ENCODE results near the gene MERTK. TPM values are rescaled to one million over a fixed set of nuclear protein-coding genes. Genes with fewer than 3 reads are reported as not detected.

MERTK gene
- total and polyA plus RNA-seq, 10 of the 15 experiments (the other 5 are each of a cell fraction or from before 2014, with no cell fraction given), result 0.13 to 30.6 (median 0.50) TPM

DNA sequence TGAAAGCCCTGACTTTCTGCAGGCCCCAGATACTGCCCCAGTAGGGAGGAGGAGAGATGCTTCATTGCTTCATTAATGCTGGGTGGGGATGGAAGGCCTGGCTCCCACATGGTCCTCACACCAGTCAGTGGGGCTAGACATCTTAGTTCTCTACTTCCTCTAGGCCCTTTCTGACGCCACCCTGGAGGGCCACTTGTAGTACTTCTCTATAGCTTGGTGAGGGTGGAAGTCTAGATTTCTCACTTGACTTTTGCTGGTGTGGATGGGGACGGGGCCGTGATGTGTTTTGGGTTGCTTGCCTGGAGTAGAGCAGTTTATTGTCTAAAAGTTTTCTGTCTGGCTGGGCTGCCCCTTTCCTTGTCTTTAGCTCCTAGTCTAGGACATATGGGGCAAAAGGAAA is 18.7 kb downstream of the MERTK start:
- Histone ChIP-seq H3K4me2 (ENCODE audit: control insufficient read depth, insufficient read depth) (no peak overlapping the region), H3K4me1 (ENCODE audit: control insufficient read depth, insufficient read depth, low read length) (no peaks in the 10 kb centered on the region), H3K9ac (ENCODE audit: control insufficient read depth, insufficient read depth, low read length) (no peak overlapping the region), H3K27me3 (replicated peaks in 1 of 2; ENCODE audit: control insufficient read depth in 2 of 2, insufficient read depth in 2 of 2, low read length in 1 of 2) (no peaks in the 10 kb centered on the region), H3K4me3 (no peak overlapping the region), H3K36me3 (ENCODE audit: control insufficient read depth in 2 of 2, insufficient read depth in 2 of 2, low read length in 1 of 2) (no peaks in the 10 kb centered on the region), H4K20me1 (ENCODE audit: control insufficient read depth, insufficient read depth) (no peaks in the 10 kb centered on the region), H3K79me2 (ENCODE audit: control insufficient read depth, insufficient read depth, low read length) (no peaks in the 10 kb centered on the region), H3K27ac (ENCODE audit: control insufficient read depth, insufficient read depth) (no peak overlapping the region), H3K9me3 (replicated peaks; ENCODE audit: control insufficient read depth, insufficient read depth, low read length) (no peaks in the 10 kb centered on the region), H2AFZ (ENCODE audit: control insufficient read depth, low read depth, low read length) (no peak overlapping the region)
- DNase-seq (ENCODE audit: low read depth, low spot score) (no peak), FAIRE-seq (no peak), ATAC-seq (no peak; the same call in 2 of the 3 replicates)
- 30% methylated on average over 3 of the region's 3 CpGs for WGBS (ENCODE audit: insufficient coverage, insufficient replicate concordance, low lambda C conversion rate, missing lambda C conversion rate)
- ChIA-PET SMC1A (ENCODE audit: uncharacterized antibody, unreplicated experiment) (interaction anchor here (0.8 to 1.3 kb wide), 2 partner anchors 14 to 23 kb away, joined by 3 read pairs; no protein-coding TSS in a partner anchor), POLR2A (interaction anchor here (2.2 kb wide), 1 partner anchor 17 kb away, joined by 6 read pairs; no protein-coding TSS in a partner anchor), CTCF (interaction anchor here (1.0 to 3.3 kb wide), 2 partner anchors 16 to 30 kb away, joined by 4 to 33 read pairs; partner anchors contain the start of gene MERTK), RAD21 (ENCODE audit: unreplicated experiment) (interaction anchor here (1.1 kb wide), 1 partner anchor 131 kb away, joined by 3 read pairs; no protein-coding TSS in a partner anchor)
- intact Hi-C loops (cut with micrococcal nuclease; ENCODE audit: unreplicated experiment) (no loop called here), in situ Hi-C loops (cut with MboI) (no loop called here)
- no TSS peak for BruUV-seq (replicated peaks)
- TF ChIP-seq NBN (IDR thresholded peaks at IDR 0.05), result no peak
- TF ChIP-seq CREB1 (IDR thresholded peaks at IDR 0.05; ENCODE audit: low read depth), result no peak
- no peak for TF ChIP-seq ZZZ3 (IDR thresholded peaks at IDR 0.05; ENCODE audit: control insufficient read depth, insufficient read length, low read depth)
- no peak for TF ChIP-seq BRCA1 (IDR thresholded peaks at IDR 0.05; ENCODE audit: low read depth, low read length)
- TF ChIP-seq PAX5 (IDR thresholded peaks at IDR 0.05; ENCODE audit: borderline replicate concordance, low read depth, low read length), result no peak
- no peak for TF ChIP-seq NFXL1 (IDR thresholded peaks at IDR 0.05; ENCODE audit: borderline replicate concordance)
- no peak for TF ChIP-seq MYC (IDR thresholded peaks at IDR 0.05; ENCODE audit: insufficient read depth, insufficient read length, insufficient replicate concordance, low read length, severe bottlenecking)
- TF ChIP-seq, protein P1, sequence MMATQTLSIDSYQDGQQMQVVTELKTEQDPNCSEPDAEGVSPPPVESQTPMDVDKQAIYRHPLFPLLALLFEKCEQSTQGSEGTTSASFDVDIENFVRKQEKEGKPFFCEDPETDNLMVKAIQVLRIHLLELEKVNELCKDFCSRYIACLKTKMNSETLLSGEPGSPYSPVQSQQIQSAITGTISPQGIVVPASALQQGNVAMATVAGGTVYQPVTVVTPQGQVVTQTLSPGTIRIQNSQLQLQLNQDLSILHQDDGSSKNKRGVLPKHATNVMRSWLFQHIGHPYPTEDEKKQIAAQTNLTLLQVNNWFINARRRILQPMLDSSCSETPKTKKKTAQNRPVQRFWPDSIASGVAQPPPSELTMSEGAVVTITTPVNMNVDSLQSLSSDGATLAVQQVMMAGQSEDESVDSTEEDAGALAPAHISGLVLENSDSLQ (IDR thresholded peaks at IDR 0.05), result no peak
- TF ChIP-seq RUNX3 (IDR thresholded peaks at IDR 0.05; ENCODE audit: low read length), result no peak
- TF ChIP-seq ATF7 (IDR thresholded peaks at IDR 0.05; ENCODE audit: low read depth), result no peak
- TF ChIP-seq, protein P2, sequence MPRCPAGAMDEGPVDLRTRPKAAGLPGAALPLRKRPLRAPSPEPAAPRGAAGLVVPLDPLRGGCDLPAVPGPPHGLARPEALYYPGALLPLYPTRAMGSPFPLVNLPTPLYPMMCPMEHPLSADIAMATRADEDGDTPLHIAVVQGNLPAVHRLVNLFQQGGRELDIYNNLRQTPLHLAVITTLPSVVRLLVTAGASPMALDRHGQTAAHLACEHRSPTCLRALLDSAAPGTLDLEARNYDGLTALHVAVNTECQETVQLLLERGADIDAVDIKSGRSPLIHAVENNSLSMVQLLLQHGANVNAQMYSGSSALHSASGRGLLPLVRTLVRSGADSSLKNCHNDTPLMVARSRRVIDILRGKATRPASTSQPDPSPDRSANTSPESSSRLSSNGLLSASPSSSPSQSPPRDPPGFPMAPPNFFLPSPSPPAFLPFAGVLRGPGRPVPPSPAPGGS (IDR thresholded peaks at IDR 0.05; ENCODE audit: borderline replicate concordance, insufficient read depth, low read depth, low read length, poor library complexity, severe bottlenecking), result no peak
- TF ChIP-seq STAT3 (IDR thresholded peaks at IDR 0.05; ENCODE audit: low read depth, low read length), result no peak
- TF ChIP-seq RB1 (IDR thresholded peaks at IDR 0.05; ENCODE audit: borderline replicate concordance), result no peak
- TF ChIP-seq, protein P3, sequence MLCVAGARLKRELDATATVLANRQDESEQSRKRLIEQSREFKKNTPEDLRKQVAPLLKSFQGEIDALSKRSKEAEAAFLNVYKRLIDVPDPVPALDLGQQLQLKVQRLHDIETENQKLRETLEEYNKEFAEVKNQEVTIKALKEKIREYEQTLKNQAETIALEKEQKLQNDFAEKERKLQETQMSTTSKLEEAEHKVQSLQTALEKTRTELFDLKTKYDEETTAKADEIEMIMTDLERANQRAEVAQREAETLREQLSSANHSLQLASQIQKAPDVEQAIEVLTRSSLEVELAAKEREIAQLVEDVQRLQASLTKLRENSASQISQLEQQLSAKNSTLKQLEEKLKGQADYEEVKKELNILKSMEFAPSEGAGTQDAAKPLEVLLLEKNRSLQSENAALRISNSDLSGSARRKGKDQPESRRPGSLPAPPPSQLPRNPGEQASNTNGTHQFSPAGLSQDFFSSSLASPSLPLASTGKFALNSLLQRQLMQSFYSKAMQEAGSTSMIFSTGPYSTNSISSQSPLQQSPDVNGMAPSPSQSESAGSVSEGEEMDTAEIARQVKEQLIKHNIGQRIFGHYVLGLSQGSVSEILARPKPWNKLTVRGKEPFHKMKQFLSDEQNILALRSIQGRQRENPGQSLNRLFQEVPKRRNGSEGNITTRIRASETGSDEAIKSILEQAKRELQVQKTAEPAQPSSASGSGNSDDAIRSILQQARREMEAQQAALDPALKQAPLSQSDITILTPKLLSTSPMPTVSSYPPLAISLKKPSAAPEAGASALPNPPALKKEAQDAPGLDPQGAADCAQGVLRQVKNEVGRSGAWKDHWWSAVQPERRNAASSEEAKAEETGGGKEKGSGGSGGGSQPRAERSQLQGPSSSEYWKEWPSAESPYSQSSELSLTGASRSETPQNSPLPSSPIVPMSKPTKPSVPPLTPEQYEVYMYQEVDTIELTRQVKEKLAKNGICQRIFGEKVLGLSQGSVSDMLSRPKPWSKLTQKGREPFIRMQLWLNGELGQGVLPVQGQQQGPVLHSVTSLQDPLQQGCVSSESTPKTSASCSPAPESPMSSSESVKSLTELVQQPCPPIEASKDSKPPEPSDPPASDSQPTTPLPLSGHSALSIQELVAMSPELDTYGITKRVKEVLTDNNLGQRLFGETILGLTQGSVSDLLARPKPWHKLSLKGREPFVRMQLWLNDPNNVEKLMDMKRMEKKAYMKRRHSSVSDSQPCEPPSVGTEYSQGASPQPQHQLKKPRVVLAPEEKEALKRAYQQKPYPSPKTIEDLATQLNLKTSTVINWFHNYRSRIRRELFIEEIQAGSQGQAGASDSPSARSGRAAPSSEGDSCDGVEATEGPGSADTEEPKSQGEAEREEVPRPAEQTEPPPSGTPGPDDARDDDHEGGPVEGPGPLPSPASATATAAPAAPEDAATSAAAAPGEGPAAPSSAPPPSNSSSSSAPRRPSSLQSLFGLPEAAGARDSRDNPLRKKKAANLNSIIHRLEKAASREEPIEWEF (IDR thresholded peaks at IDR 0.05; ENCODE audit: insufficient replicate concordance, low read depth, low read length), result no peak
- no peak for TF ChIP-seq NFIC (IDR thresholded peaks at IDR 0.05; ENCODE audit: low read depth, low read length)
- TF ChIP-seq SREBF2 (IDR thresholded peaks at IDR 0.05; ENCODE audit: low read length), result no peak
- no peak for TF ChIP-seq ESRRA (IDR thresholded peaks at IDR 0.05; ENCODE audit: low read length)
- no peak for TF ChIP-seq TCF12 (IDR thresholded peaks at IDR 0.05; ENCODE audit: low read depth, low read length)

Data from GM12878 (cell line).